ENCODE data around the gene CYP2S1. TPM values are rescaled to one million over a fixed set of nuclear protein-coding genes. Genes with fewer than 3 reads are reported as not detected.

The CYP2S1 gene
- total RNA-seq, 4 donors from 2014 or later: 0.42 to 1.4 (median 0.63) TPM

- 65 to 78% methylated on average over 10 of the region's 10 CpGs for WGBS, 2 donors
- Histone ChIP-seq H3K4me1 (peaks cover 0 to 20% (median 5%) of the 10 kb centered on the region in 4 donors), H3K27ac (peak overlapping the region in 2 of 4 donors; percentile 71 to 78), H3K27me3 (peaks cover 0 to 1% of the 10 kb centered on the region in 2 donors), H3K4me3 (no peak overlapping the region), H3K36me3 (no peaks in the 10 kb centered on the region), H3K9me3 (no peaks in the 10 kb centered on the region)
- no peak for DNase-seq (ENCODE audit: low spot score in 2 of 2)
- TF ChIP-seq POLR2A (IDR thresholded peaks at IDR 0.05): no peak
Measured at GRCh38 chr19:41205995-41206394, 13.0 kb downstream of the CYP2S1 start.

GRCh38 chr19:41206456-41206855, 13.4 kb downstream of the CYP2S1 start:
- Histone ChIP-seq H3K36me3 (no peaks in the 10 kb centered on the region), H3K4me3 (no peak overlapping the region), H3K27ac (peak overlapping the region; percentile 57 to 78 (median 68)), H3K27me3 (no peaks in the 10 kb centered on the region), H3K4me1 (peaks cover 0 to 20% (median 5%) of the 10 kb centered on the region in 4 donors), H3K9me3 (no peaks in the 10 kb centered on the region)
- TF ChIP-seq EP300 (IDR thresholded peaks at IDR 0.05) (no peak), CTCF (IDR thresholded peaks at IDR 0.05) (no peak), POLR2A (IDR thresholded peaks at IDR 0.05) (no peak)
- DNase-seq (ENCODE audit: low spot score in 2 of 2): no peak
- 45 to 49% methylated on average over 8 of the region's 9 CpGs for WGBS, 2 donors

GRCh38 chr19:41206926-41207750, 14.1 kb downstream of the CYP2S1 start:
- TF ChIP-seq EP300 (IDR thresholded peaks at IDR 0.05) (peak; percentile 71 to 82), CTCF (IDR thresholded peaks at IDR 0.05) (no peak), POLR2A (IDR thresholded peaks at IDR 0.05) (no peak)
- H3K4me3 ChIP-seq: peak overlapping the region in 2 of 4 donors; percentile 4 to 21
- H3K27ac ChIP-seq: peak overlapping the region; percentile 57 to 78 (median 68)
- 40 to 44% methylated on average over 26 of the region's 26 CpGs for WGBS, 2 donors
- DNase-seq (ENCODE audit: low spot score in 2 of 2): peak; percentile 87 to 90
- no peaks in the 10 kb centered on the region for H3K27me3 ChIP-seq
- H3K9me3 ChIP-seq: no peaks in the 10 kb centered on the region
- no peaks in the 10 kb centered on the region for H3K36me3 ChIP-seq
- H3K4me1 ChIP-seq: peaks cover 0 to 20% (median 5%) of the 10 kb centered on the region in 4 donors

GRCh38 chr19:41214161-41214560, 21.1 kb downstream of the CYP2S1 start:
- TF ChIP-seq POLR2A (IDR thresholded peaks at IDR 0.05) (no peak), EP300 (IDR thresholded peaks at IDR 0.05) (no peak), CTCF (IDR thresholded peaks at IDR 0.05) (no peak)
- H3K27ac ChIP-seq: no peak overlapping the region
- H3K27me3 ChIP-seq: no peaks in the 10 kb centered on the region
- no peak overlapping the region for H3K4me3 ChIP-seq
- H3K9me3 ChIP-seq: no peaks in the 10 kb centered on the region
- H3K36me3 ChIP-seq: no peaks in the 10 kb centered on the region
- 91 to 100% methylated on average over 1 of the region's 1 CpG for WGBS, 2 donors
- peaks cover 0 to 20% (median 3%) of the 10 kb centered on the region in 4 donors for H3K4me1 ChIP-seq
- DNase-seq (ENCODE audit: low spot score in 2 of 2): no peak

GRCh38 chr19:41217741-41218140, 24.7 kb downstream of the CYP2S1 start:
- no peaks in the 10 kb centered on the region for H3K27me3 ChIP-seq
- H3K27ac ChIP-seq: peak overlapping the region; percentile 87 to 99 (median 94)
- H3K36me3 ChIP-seq: peaks cover 0 to 9% (median 0%) of the 10 kb centered on the region in 3 donors
- peaks cover 0 to 47% (median 15%) of the 10 kb centered on the region in 4 donors for H3K4me1 ChIP-seq
- TF ChIP-seq CTCF (IDR thresholded peaks at IDR 0.05): no peak
- no peak for TF ChIP-seq EP300 (IDR thresholded peaks at IDR 0.05)
- no peak for TF ChIP-seq POLR2A (IDR thresholded peaks at IDR 0.05)
- no peak overlapping the region for H3K4me3 ChIP-seq
- 61 to 65% methylated on average over 7 of the region's 7 CpGs for WGBS, 2 donors
- DNase-seq (ENCODE audit: low spot score in 2 of 2): no peak
- H3K9me3 ChIP-seq: no peaks in the 10 kb centered on the region
